ENCODE measurements around the gene SLC15A3. TPM values are rescaled to one million over a fixed set of nuclear protein-coding genes. Genes with fewer than 3 reads are reported as not detected.

Gene SLC15A3
- total and polyA plus RNA-seq, 5 donors from 2014 or later: 0.43 to 1.0 TPM; not detected in 3

DNA sequence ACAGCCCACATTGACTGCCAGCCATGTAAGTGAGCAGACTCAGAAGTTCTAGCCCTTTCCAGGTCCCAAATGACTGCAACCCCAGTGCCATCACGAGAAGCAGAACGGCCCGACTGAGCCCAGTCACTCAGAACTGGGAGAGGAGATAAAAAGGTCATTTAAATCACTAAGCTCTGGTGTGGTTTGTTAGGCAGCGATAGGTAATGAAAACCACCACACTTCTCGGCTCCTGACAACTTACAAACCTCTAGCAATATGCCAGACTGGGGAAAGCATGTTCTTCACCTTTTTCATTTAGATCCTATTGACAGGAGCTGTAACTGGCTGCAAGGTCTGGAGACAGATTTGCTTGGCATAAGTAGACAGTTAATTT lies 6.7 kb downstream of the SLC15A3 start:
- H3K36me3 Mint-ChIP-seq: no peaks in the 10 kb centered on the region
- no peak overlapping the region for H3K4me3 ChIP-seq (ENCODE audit: low read depth, low read length)
- H3K9me3 Mint-ChIP-seq: peaks cover 0 to 2% (median 0%) of the 10 kb centered on the region in 7 donors
- H3K36me3 ChIP-seq (ENCODE audit: control insufficient read depth, insufficient read depth, low read length): no peaks in the 10 kb centered on the region
- no peak overlapping the region for H3K27ac ChIP-seq (ENCODE audit: insufficient read depth, low read length, poor library complexity, severe bottlenecking)
- H3K4me3 Mint-ChIP-seq: no peak overlapping the region
- H3K27me3 ChIP-seq (ENCODE audit: control insufficient read depth, insufficient read depth, low read length): peaks cover 2% of the 10 kb centered on the region
- H3K27me3 Mint-ChIP-seq: peaks cover 26% of the 10 kb centered on the region
- peaks cover 0 to 8% (median 0%) of the 10 kb centered on the region in 4 donors for H3K4me1 Mint-ChIP-seq
- no peak for DNase-seq
- no peaks in the 10 kb centered on the region for H3K9me3 ChIP-seq (ENCODE audit: control insufficient read depth in 2 of 2, low read length in 2 of 2)
- ATAC-seq (ENCODE audit: low read depth in 2 of 2): no peak
- no peaks in the 10 kb centered on the region for H3K4me1 ChIP-seq (ENCODE audit: control insufficient read depth, insufficient read depth, low read length, poor library complexity, severe bottlenecking)
- no peak overlapping the region for H3K27ac Mint-ChIP-seq

DNA sequence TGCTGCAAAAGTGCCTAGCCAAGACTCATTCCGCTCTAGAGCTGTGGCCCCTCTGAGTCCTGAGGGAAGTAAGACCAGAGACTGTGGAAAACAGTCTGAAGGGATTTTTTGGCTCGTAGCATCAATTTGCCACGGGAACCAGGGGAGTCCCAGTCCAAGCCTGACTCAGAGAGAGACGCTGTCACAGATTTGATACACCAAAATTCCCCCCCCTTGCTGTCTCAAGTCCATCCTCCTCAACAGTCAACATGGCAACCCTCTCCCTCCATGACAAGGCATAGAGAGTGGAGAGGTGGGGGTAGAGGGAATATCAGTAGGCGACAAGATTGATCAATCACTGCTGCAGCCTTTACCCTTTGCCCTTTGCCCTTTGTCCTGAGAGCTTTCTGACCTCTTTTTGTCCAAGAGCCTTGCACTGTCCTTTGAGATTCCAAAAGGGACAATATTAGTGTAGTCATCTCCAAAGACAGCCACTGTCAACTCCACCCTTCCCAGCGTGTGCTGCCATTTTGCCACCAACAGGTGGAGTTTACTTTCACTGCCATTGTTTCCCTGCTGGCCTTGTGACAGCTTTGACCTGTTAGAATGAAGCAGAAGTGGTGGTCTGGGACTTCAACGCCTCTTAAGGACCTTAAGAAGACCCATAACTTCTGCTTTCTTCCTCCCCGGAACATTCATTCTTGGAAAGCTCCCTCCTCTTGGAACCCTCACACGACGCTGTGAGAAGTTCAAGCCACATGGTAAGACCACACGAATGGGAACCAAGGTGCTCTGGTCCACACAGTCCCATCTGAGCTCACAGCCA lies 7.3 kb downstream of the SLC15A3 start:
- Histone ChIP-seq H3K4me1 (ENCODE audit: control insufficient read depth, insufficient read depth, low read length, poor library complexity, severe bottlenecking) (no peaks in the 10 kb centered on the region), H3K27me3 (ENCODE audit: control insufficient read depth, insufficient read depth, low read length) (peaks cover 2% of the 10 kb centered on the region), H3K9me3 (ENCODE audit: control insufficient read depth in 2 of 2, low read length in 2 of 2) (no peaks in the 10 kb centered on the region), H3K36me3 (ENCODE audit: control insufficient read depth, insufficient read depth, low read length) (no peaks in the 10 kb centered on the region), H3K27ac (ENCODE audit: insufficient read depth, low read length, poor library complexity, severe bottlenecking) (no peak overlapping the region), H3K4me3 (ENCODE audit: low read depth, low read length) (no peak overlapping the region)
- Mint-ChIP-seq H3K27ac (no peak overlapping the region), H3K4me3 (no peak overlapping the region), H3K4me1 (peaks cover 0 to 4% (median 0%) of the 10 kb centered on the region in 4 donors), H3K27me3 (peaks cover 20% of the 10 kb centered on the region), H3K9me3 (peaks cover 0 to 2% (median 0%) of the 10 kb centered on the region in 7 donors), H3K36me3 (no peaks in the 10 kb centered on the region)
- DNase-seq (no peak), ATAC-seq (ENCODE audit: low read depth in 2 of 2) (no peak)

DNA sequence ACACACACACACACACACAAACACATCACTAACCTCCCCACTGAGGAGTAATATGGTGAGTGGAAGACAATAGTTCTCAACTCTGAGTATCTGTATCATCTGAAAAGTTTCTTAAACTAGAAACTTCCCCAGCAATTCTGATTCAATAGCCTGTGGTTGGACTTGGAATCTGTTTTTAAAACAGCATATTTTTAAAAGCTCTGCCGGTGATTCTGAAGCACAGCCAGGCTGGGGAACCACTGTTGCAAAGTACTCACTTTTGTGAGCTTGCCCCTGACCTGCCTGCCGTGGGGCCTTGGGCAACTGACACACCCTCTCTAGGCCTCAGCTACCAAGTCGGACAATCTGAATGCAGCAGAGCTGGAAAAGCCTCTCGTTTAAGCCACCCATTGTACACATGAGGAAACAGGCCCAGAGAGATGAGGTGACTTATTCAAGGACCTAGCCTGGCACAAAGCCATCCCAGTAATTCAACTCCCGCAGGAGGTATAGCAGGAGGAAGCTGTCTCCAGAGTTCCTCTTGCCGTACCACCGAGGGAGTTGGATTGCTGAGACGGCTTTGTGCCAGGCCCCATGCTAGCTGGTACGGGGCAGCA lies 8.9 kb downstream of the SLC15A3 start:
- H3K4me3 Mint-ChIP-seq: no peak overlapping the region
- peaks cover 2% of the 10 kb centered on the region for H3K27me3 ChIP-seq (ENCODE audit: control insufficient read depth, insufficient read depth, low read length)
- no peaks in the 10 kb centered on the region for H3K9me3 ChIP-seq (ENCODE audit: control insufficient read depth in 2 of 2, low read length in 2 of 2)
- no peaks in the 10 kb centered on the region for H3K36me3 ChIP-seq (ENCODE audit: control insufficient read depth, insufficient read depth, low read length)
- peaks cover 9% of the 10 kb centered on the region for H3K27me3 Mint-ChIP-seq
- H3K4me3 ChIP-seq (ENCODE audit: low read depth, low read length): no peak overlapping the region
- H3K36me3 Mint-ChIP-seq: no peaks in the 10 kb centered on the region
- DNase-seq (no peak), ATAC-seq (ENCODE audit: low read depth in 2 of 2) (no peak)
- H3K9me3 Mint-ChIP-seq: peaks cover 0 to 2% (median 0%) of the 10 kb centered on the region in 7 donors
- H3K4me1 ChIP-seq (ENCODE audit: control insufficient read depth, insufficient read depth, low read length, poor library complexity, severe bottlenecking): no peaks in the 10 kb centered on the region
- no peak overlapping the region for H3K27ac Mint-ChIP-seq
- H3K4me1 Mint-ChIP-seq: peaks cover 0 to 4% (median 0%) of the 10 kb centered on the region in 4 donors
- H3K27ac ChIP-seq (ENCODE audit: insufficient read depth, low read length, poor library complexity, severe bottlenecking): no peak overlapping the region

GRCh38 chr11:60942219-60942618 lies 9.8 kb downstream of the SLC15A3 start:
- Mint-ChIP-seq H3K4me3 (no peak overlapping the region), H3K36me3 (no peaks in the 10 kb centered on the region), H3K27me3 (peaks cover 9% of the 10 kb centered on the region), H3K27ac (no peak overlapping the region), H3K4me1 (peaks cover 0 to 4% (median 0%) of the 10 kb centered on the region in 4 donors), H3K9me3 (peaks cover 0 to 2% (median 0%) of the 10 kb centered on the region in 7 donors)
- Histone ChIP-seq H3K36me3 (ENCODE audit: control insufficient read depth, insufficient read depth, low read length) (no peaks in the 10 kb centered on the region), H3K9me3 (ENCODE audit: control insufficient read depth in 2 of 2, low read length in 2 of 2) (no peaks in the 10 kb centered on the region), H3K27ac (ENCODE audit: insufficient read depth, low read length, poor library complexity, severe bottlenecking) (no peak overlapping the region), H3K4me1 (ENCODE audit: control insufficient read depth, insufficient read depth, low read length, poor library complexity, severe bottlenecking) (no peaks in the 10 kb centered on the region), H3K4me3 (ENCODE audit: low read depth, low read length) (no peak overlapping the region), H3K27me3 (ENCODE audit: control insufficient read depth, insufficient read depth, low read length) (peaks cover 2% of the 10 kb centered on the region)
- DNase-seq (no peak), ATAC-seq (ENCODE audit: low read depth in 2 of 2) (no peak)

DNA sequence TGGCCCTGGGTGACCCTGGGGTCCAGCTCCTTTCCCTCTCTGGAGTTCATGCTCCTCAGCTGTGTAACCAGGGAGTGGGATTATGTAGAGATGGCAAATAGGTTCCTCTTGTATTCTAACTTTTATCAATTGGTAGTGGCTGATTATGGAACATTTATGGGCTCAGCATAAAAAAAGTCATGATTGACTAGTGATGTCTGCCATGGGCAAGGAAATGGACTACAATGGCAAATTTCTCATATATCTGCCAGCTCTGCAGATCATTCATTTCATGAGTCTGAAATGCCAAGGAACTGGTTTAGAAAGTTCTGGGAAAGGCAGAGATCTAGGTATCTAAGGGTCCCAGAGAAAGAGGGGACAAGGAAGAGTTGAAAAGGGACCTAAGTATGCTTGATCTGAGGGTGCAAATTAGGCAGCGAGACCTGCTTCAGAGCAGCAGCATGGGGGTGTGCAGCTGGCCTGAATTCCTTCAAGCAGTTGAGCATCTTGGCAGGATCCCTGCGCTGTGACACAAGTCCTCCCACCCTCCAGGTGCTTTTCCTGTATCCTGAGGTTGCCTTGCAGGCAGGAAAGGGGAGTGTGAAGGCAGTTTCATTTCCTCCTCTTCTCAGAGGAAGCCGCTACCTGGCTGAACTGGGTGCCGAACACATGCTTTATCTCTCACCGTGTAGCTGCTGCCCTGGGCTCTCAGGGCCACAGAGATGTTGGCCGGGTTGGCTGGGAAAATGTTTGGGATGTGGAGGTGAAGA lies 10.4 kb downstream of the SLC15A3 start:
- Histone ChIP-seq H3K36me3 (ENCODE audit: control insufficient read depth, insufficient read depth, low read length) (no peaks in the 10 kb centered on the region), H3K4me3 (ENCODE audit: low read depth, low read length) (no peak overlapping the region), H3K27ac (ENCODE audit: insufficient read depth, low read length, poor library complexity, severe bottlenecking) (no peak overlapping the region), H3K9me3 (ENCODE audit: control insufficient read depth in 2 of 2, low read length in 2 of 2) (no peaks in the 10 kb centered on the region), H3K4me1 (ENCODE audit: control insufficient read depth, insufficient read depth, low read length, poor library complexity, severe bottlenecking) (no peaks in the 10 kb centered on the region), H3K27me3 (ENCODE audit: control insufficient read depth, insufficient read depth, low read length) (peaks cover 2% of the 10 kb centered on the region)
- peaks cover 0 to 4% (median 0%) of the 10 kb centered on the region in 4 donors for H3K4me1 Mint-ChIP-seq
- no peak for ATAC-seq (ENCODE audit: low read depth in 2 of 2)
- DNase-seq: no peak
- peaks cover 9% of the 10 kb centered on the region for H3K27me3 Mint-ChIP-seq
- no peak overlapping the region for H3K27ac Mint-ChIP-seq
- no peaks in the 10 kb centered on the region for H3K36me3 Mint-ChIP-seq
- H3K4me3 Mint-ChIP-seq: no peak overlapping the region
- H3K9me3 Mint-ChIP-seq: peaks cover 0 to 2% (median 0%) of the 10 kb centered on the region in 7 donors

GRCh38 chr11:60939855-60940254 lies 12.1 kb downstream of the SLC15A3 start:
- no peak overlapping the region for H3K4me3 ChIP-seq (ENCODE audit: low read depth, low read length)
- Mint-ChIP-seq H3K27me3 (peaks cover 2% of the 10 kb centered on the region), H3K4me1 (peaks cover 0 to 2% (median 0%) of the 10 kb centered on the region in 4 donors), H3K4me3 (no peak overlapping the region), H3K36me3 (no peaks in the 10 kb centered on the region), H3K27ac (no peak overlapping the region), H3K9me3 (peaks cover 0 to 3% (median 0%) of the 10 kb centered on the region in 7 donors)
- H3K9me3 ChIP-seq (ENCODE audit: control insufficient read depth in 2 of 2, low read length in 2 of 2): no peaks in the 10 kb centered on the region
- no peak overlapping the region for H3K27ac ChIP-seq (ENCODE audit: insufficient read depth, low read length, poor library complexity, severe bottlenecking)
- H3K27me3 ChIP-seq (ENCODE audit: control insufficient read depth, insufficient read depth, low read length): peaks cover 2% of the 10 kb centered on the region
- ATAC-seq (ENCODE audit: low read depth in 2 of 2) (no peak), DNase-seq (no peak)
- no peaks in the 10 kb centered on the region for H3K4me1 ChIP-seq (ENCODE audit: control insufficient read depth, insufficient read depth, low read length, poor library complexity, severe bottlenecking)
- no peaks in the 10 kb centered on the region for H3K36me3 ChIP-seq (ENCODE audit: control insufficient read depth, insufficient read depth, low read length)

DNA sequence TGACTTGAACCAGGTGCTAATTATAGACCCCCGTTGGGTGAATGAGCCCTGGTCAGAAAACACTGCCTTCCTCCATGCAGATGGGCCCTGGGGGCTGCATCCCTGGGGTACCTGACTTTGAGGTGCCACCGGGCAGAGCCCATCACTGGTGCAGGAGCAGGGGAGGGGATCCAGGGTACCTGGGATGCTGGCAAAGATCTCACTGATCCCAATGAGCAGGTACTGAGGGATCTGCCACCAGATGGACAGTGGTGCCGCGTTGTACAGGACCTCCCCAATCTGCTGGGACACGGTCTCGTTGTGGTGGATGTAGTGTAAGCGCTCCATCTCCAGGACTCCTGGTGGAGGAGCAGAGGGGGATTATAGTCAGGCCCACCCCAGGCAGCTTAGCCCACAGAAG lies 12.7 kb downstream of the SLC15A3 start:
- Mint-ChIP-seq H3K27ac (no peak overlapping the region), H3K4me3 (no peak overlapping the region), H3K9me3 (peaks cover 0 to 3% (median 0%) of the 10 kb centered on the region in 7 donors), H3K36me3 (no peaks in the 10 kb centered on the region), H3K4me1 (peaks cover 0 to 2% (median 0%) of the 10 kb centered on the region in 4 donors), H3K27me3 (no peaks in the 10 kb centered on the region)
- DNase-seq (no peak), ATAC-seq (ENCODE audit: low read depth in 2 of 2) (no peak)
- no peaks in the 10 kb centered on the region for H3K4me1 ChIP-seq (ENCODE audit: control insufficient read depth, insufficient read depth, low read length, poor library complexity, severe bottlenecking)
- no peak overlapping the region for H3K4me3 ChIP-seq (ENCODE audit: low read depth, low read length)
- no peaks in the 10 kb centered on the region for H3K36me3 ChIP-seq (ENCODE audit: control insufficient read depth, insufficient read depth, low read length)
- no peak overlapping the region for H3K27ac ChIP-seq (ENCODE audit: insufficient read depth, low read length, poor library complexity, severe bottlenecking)
- no peaks in the 10 kb centered on the region for H3K27me3 ChIP-seq (ENCODE audit: control insufficient read depth, insufficient read depth, low read length)
- H3K9me3 ChIP-seq (ENCODE audit: control insufficient read depth in 2 of 2, low read length in 2 of 2): no peaks in the 10 kb centered on the region
